ENCODE results near the gene ACAN.

GRCh38 chr15:88894819-88895767 is 91.9 kb downstream of the ACAN start, which contains the start of gene HAPLN3:
- TF ChIP-seq RAD21 (IDR thresholded peaks at IDR 0.05; ENCODE audit: low read length) (no peak), RFX5 (IDR thresholded peaks at IDR 0.05; ENCODE audit: low read length) (no peak), CTCF (IDR thresholded peaks at IDR 0.05) (no peak), USF2 (IDR thresholded peaks at IDR 0.05; ENCODE audit: borderline replicate concordance, low read depth, low read length) (no peak), SMC3 (IDR thresholded peaks at IDR 0.05; ENCODE audit: low read depth, low read length) (no peak), MAX (IDR thresholded peaks at IDR 0.05; ENCODE audit: low read depth) (no peak), YY1 (IDR thresholded peaks at IDR 0.05; ENCODE audit: low read depth) (no peak), FOXJ3 (CRISPR knock-in tag; IDR thresholded peaks at IDR 0.05) (no peak), POLR2AphosphoS5 (IDR thresholded peaks at IDR 0.05; ENCODE audit: low read depth, low read length) (no peak), EP300 (IDR thresholded peaks at IDR 0.05; ENCODE audit: borderline replicate concordance in 1 of 2, low read depth in 1 of 2, low read length in 1 of 2) (no peak)

All from SK-N-SH (cell line).